Measurements from ENCODE around the gene ITPRIPL2.

ITPRIPL2 gene

DNA sequence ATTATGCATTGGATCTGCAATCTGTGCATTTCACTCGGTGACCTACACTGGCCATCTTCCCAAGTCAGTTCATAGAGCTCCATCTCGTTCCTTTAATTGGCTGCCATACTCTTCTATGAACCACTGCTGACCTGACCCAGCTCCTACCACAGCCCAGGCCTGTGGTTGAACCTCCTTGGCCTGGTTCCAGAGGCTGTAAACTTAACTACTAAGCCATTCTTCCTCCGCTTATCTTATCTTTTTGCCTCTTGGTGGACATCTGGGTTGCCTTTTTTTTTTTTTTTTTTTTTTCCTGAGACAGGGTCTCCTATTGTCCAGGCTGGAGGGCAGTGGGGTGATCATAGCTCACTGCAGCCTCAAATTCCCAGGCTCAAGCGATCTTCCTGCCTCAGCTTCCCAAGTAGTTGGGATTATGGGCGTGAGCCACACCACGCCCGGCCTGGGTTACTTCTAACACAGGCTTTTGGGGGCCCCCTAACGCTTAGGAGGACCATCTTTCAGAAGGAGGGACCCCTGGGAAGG, 28.0 kb upstream of the ITPRIPL2 start:
- Histone ChIP-seq H3K4me3 (no peak overlapping the region), H3K4me1 (peaks cover 13% of the 10 kb centered on the region), H3K36me3 (replicated peaks) (0 out of 2 replicates have a peak, but pooled peaks cover 5% of the 10 kb centered on the region), H3K27me3 (ENCODE audit: low read depth) (no peaks in the 10 kb centered on the region), H3K9me3 (no peaks in the 10 kb centered on the region)
- DNase-seq (ENCODE audit: low spot score in 2 of 2), result no peak
- in situ Hi-C loops (cut with MboI; ENCODE audit: low sequenced_read_pairs), result loop anchor here (5.0 to 10.0 kb wide), 2 partner anchors 292 to 439 kb away; partner anchors contain the start of genes CCP110 and GDE1

GRCh38 chr16:19086322-19087199, 27.2 kb upstream of the ITPRIPL2 start:
- peak; percentile 96 for DNase-seq (ENCODE audit: low spot score in 2 of 2)
- Histone ChIP-seq H3K4me1 (peaks cover 5% of the 10 kb centered on the region), H3K27me3 (ENCODE audit: low read depth) (no peaks in the 10 kb centered on the region), H3K36me3 (replicated peaks) (0 out of 2 replicates have a peak, but pooled peaks cover 1% of the 10 kb centered on the region), H3K4me3 (peak overlapping the region; percentile 32), H3K9me3 (no peaks in the 10 kb centered on the region)
- in situ Hi-C loops (cut with MboI; ENCODE audit: low sequenced_read_pairs), result loop anchor here (5.0 to 10.0 kb wide), 2 partner anchors 291 to 438 kb away; partner anchors contain the start of genes CCP110 and GDE1

GRCh38 chr16:19088341-19088916, 25.3 kb upstream of the ITPRIPL2 start:
- in situ Hi-C loops (cut with MboI; ENCODE audit: low sequenced_read_pairs), result loop anchor here (5.0 to 10.0 kb wide), 2 partner anchors 289 to 436 kb away; partner anchors contain the start of genes CCP110 and GDE1
- Histone ChIP-seq H3K4me1 (peaks cover 5% of the 10 kb centered on the region; the same call in 1 of the 2 replicates), H3K27me3 (ENCODE audit: low read depth) (peaks cover 5% of the 10 kb centered on the region; the same call in 1 of the 2 replicates), H3K9me3 (no peaks in the 10 kb centered on the region), H3K4me3 (no peak overlapping the region), H3K36me3 (replicated peaks) (no peaks in the 10 kb centered on the region)
- DNase-seq (ENCODE audit: low spot score in 2 of 2), result no peak

GRCh38 chr16:19089410-19089955, 24.3 kb upstream of the ITPRIPL2 start:
- in situ Hi-C loops (cut with MboI; ENCODE audit: low sequenced_read_pairs), result loop anchor here (5.0 to 10.0 kb wide), 2 partner anchors 288 to 435 kb away; partner anchors contain the start of genes CCP110 and GDE1
- no peak for DNase-seq (ENCODE audit: low spot score in 2 of 2)
- Histone ChIP-seq H3K4me1 (peaks cover 5% of the 10 kb centered on the region; the same call in 1 of the 2 replicates), H3K4me3 (no peak overlapping the region), H3K9me3 (no peaks in the 10 kb centered on the region), H3K27me3 (ENCODE audit: low read depth) (peaks cover 5% of the 10 kb centered on the region; the same call in 1 of the 2 replicates), H3K36me3 (replicated peaks) (no peaks in the 10 kb centered on the region)

DNA sequence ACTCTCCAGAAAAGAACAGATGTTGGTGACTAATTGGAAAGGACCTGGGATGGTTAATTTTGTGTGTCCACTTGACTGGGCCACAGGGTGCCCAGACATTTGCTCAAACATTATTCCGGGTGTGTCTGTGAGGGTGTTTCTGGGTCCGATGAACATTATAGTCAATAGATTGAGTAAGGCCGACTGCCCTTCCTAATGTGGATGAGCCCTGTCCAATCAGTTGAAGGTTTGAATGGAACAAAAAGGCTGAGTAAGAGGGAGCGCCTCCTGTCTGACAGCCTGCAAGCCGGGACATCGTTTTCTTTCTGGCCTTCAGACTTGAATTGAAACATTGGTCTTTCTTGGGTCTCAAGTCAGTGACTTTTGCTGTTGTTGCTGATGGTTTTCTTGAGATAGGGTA, 22.8 kb upstream of the ITPRIPL2 start:
- DNase-seq (ENCODE audit: low spot score in 2 of 2), result no peak
- Histone ChIP-seq H3K4me1 (peaks cover 5% of the 10 kb centered on the region; the same call in 1 of the 2 replicates), H3K36me3 (replicated peaks) (no peaks in the 10 kb centered on the region), H3K27me3 (ENCODE audit: low read depth) (peaks cover 5% of the 10 kb centered on the region; the same call in 1 of the 2 replicates), H3K4me3 (no peak overlapping the region), H3K9me3 (no peaks in the 10 kb centered on the region)
- in situ Hi-C loops (cut with MboI; ENCODE audit: low sequenced_read_pairs), result no loop called here

DNA sequence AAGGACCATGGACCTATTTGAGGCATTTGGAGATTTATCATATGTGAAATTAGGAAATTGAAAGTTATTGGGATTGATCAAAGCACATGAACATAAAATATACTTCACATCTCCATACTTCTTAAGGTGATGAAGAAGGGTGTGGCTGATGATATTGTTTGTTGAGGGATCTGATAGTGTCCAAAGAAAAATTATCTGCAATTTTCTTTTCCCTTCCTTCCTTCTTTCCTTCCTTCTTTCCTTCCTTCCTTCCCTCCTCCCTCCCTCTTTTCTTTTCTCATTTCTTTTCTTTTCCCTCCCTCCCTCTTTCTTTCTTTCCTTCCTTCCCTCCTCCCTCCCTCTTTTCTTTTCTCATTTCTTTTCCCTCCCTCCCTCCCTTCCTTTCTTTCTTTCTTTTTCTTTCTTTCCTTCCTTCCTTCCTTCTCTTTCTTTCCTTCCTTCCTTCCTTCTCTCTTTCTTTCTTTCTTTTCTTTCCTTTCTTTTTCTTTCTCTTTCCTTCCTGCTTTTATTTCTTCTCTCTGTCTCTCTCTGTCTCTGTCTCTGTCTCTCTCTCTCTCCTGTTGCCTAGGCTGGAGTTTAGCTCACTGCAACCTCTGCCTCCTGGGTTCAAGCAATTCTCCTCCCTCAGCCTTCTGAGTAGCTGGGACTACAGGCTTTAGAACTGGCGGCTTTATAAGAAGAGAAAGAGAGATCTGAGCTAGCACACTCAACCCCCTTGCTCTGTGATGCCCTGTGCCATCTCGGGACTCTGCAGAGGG, 20.9 kb upstream of the ITPRIPL2 start:
- Histone ChIP-seq H3K4me3 (no peak overlapping the region), H3K4me1 (no peaks in the 10 kb centered on the region), H3K9me3 (no peaks in the 10 kb centered on the region), H3K36me3 (replicated peaks) (no peaks in the 10 kb centered on the region), H3K27me3 (ENCODE audit: low read depth) (peaks cover 5% of the 10 kb centered on the region; the same call in 1 of the 2 replicates)
- in situ Hi-C loops (cut with MboI; ENCODE audit: low sequenced_read_pairs), result no loop called here
- no peak for DNase-seq (ENCODE audit: low spot score in 2 of 2)

DNA sequence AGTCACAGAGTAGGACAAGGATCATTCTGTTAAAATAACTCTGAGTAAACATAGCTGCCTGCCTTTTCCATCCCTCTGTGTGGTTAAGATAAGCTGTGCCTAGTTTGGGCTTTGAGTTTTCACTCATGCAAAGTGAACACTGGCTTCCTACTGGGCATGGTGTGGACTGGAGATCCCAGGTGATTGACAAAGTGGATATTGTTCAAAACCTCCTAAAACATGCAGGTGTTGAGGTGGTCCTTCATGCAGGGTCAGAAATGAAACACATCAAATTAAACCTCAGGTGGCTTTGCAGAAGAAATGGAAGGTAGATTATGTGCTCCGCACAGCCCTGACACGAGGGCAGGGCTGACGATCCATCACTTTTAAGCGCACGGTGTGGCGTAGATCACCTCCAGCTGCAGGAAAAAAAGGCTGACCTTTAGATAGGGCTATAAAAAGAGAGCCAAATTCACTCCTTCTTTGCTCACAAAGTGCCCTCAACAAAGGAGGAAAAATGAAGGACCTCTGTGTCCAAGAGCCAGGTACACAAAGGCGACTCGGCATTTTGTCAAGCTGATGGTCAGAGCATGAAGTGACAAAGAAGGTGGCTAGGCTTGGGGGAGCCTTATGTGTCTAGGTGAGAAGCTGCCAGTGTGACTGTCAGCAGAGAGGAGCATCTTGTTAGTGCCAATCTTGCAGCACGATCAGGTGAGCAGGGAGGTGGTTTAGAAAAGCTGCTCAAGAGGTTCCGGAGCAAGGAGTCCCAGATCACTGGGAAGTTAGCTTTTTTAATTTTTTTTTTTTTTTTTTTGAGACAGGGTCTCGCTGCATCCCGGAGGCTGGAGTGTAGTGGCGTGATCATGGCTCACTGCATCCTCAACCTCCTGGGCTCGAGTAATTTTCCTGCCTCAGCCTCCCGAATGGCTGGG, 19.9 kb upstream of the ITPRIPL2 start:
- peaks cover 5% of the 10 kb centered on the region; the same call in 1 of the 2 replicates for H3K27me3 ChIP-seq (ENCODE audit: low read depth)
- H3K36me3 ChIP-seq (replicated peaks), result no peaks in the 10 kb centered on the region
- no peaks in the 10 kb centered on the region for H3K4me1 ChIP-seq
- DNase-seq (ENCODE audit: low spot score in 2 of 2), result no peak
- in situ Hi-C loops (cut with MboI; ENCODE audit: low sequenced_read_pairs), result no loop called here
- H3K4me3 ChIP-seq, result no peak overlapping the region
- 0 out of 2 replicates have a peak, but pooled peaks cover 2% of the 10 kb centered on the region for H3K9me3 ChIP-seq

GRCh38 chr16:19094542-19095365, 19.0 kb upstream of the ITPRIPL2 start:
- Histone ChIP-seq H3K27me3 (ENCODE audit: low read depth) (peaks cover 5% of the 10 kb centered on the region; the same call in 1 of the 2 replicates), H3K36me3 (replicated peaks) (no peaks in the 10 kb centered on the region), H3K4me3 (no peak overlapping the region), H3K4me1 (no peaks in the 10 kb centered on the region), H3K9me3 (0 out of 2 replicates have a peak, but pooled peaks cover 2% of the 10 kb centered on the region)
- no peak for DNase-seq (ENCODE audit: low spot score in 2 of 2)
- in situ Hi-C loops (cut with MboI; ENCODE audit: low sequenced_read_pairs), result no loop called here

GRCh38 chr16:19095654-19096053, 18.1 kb upstream of the ITPRIPL2 start:
- no peak overlapping the region for H3K4me3 ChIP-seq
- in situ Hi-C loops (cut with MboI; ENCODE audit: low sequenced_read_pairs), result no loop called here

DNA sequence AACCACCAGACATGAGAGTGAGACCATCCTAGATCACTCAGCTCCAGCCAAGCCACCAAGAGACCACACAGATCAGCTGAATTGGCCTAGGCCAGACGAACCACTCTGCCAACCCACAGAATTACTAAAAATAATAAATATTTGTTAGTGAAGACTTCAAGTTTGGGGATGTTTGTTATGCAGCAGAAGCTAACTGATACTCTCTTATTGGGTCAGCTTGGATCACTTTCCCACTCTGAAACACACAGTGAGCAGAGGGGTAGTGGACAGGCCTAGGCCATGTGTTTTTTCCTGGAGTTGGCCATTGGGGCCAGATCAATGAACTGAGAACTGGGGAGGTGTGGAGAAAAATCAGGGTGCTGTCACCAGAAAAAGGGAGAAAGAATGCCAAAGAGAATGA, 15.6 kb upstream of the ITPRIPL2 start:
- Histone ChIP-seq H3K4me1 (no peaks in the 10 kb centered on the region), H3K27me3 (ENCODE audit: low read depth) (no peaks in the 10 kb centered on the region), H3K4me3 (no peak overlapping the region), H3K9me3 (0 out of 2 replicates have a peak, but pooled peaks cover 2% of the 10 kb centered on the region), H3K36me3 (replicated peaks) (no peaks in the 10 kb centered on the region)
- DNase-seq (ENCODE audit: low spot score in 2 of 2), result no peak
- in situ Hi-C loops (cut with MboI; ENCODE audit: low sequenced_read_pairs), result no loop called here

More at GRCh38 chr16:19095654-19096053, 18.1 kb upstream of the ITPRIPL2 start:
- no peak for DNase-seq (ENCODE audit: low spot score in 2 of 2)
- H3K9me3 ChIP-seq, result 0 out of 2 replicates have a peak, but pooled peaks cover 2% of the 10 kb centered on the region
- peaks cover 5% of the 10 kb centered on the region; the same call in 1 of the 2 replicates for H3K27me3 ChIP-seq (ENCODE audit: low read depth)
- no peaks in the 10 kb centered on the region for H3K36me3 ChIP-seq (replicated peaks)
- no peaks in the 10 kb centered on the region for H3K4me1 ChIP-seq

- DNase-seq (ENCODE audit: low spot score in 2 of 2), result no peak
- in situ Hi-C loops (cut with MboI; ENCODE audit: low sequenced_read_pairs), result no loop called here
- Histone ChIP-seq H3K4me3 (no peak overlapping the region), H3K4me1 (peaks cover 8% of the 10 kb centered on the region), H3K36me3 (replicated peaks) (no peaks in the 10 kb centered on the region), H3K9me3 (0 out of 2 replicates have a peak, but pooled peaks cover 2% of the 10 kb centered on the region), H3K27me3 (ENCODE audit: low read depth) (no peaks in the 10 kb centered on the region)
Measured at GRCh38 chr16:19102187-19102872, 11.4 kb upstream of the ITPRIPL2 start.
